HG02840 (cell line): Measurements from ENCODE around the gene CCDC167.

Experiments used
- ATAC-seq: cut with Tn5 transposase; IDR thresholded peaks from one replicate; pipeline ENCODE4 v1.9.1; 2021; ENCODE audit warnings: mild to moderate bottlenecking, moderate library complexity, moderate number of reproducible peaks; ENCODE audit not compliant: unreplicated experiment, low FRiP score

Gene CCDC167

GRCh38 chr6:37499433-37500293, at the start of gene CCDC167:
Gene CCDC167 (minus strand): TSS chr6:37499893. CDS start chr6:37499863, 30 bp downstream.
- ATAC-seq: peak; percentile 89

- no peak for ATAC-seq
These were observed 49.5 kb upstream of the CCDC167 start for GRCh38 chr6:37549154-37549553.

GRCh38 chr6:37548067-37548674, 48.5 kb upstream of the CCDC167 start:
- ATAC-seq: no peak

- ATAC-seq: no peak
These were observed 47.9 kb upstream of the CCDC167 start for GRCh38 chr6:37547564-37548061.

- ATAC-seq: no peak
These were observed 46.6 kb upstream of the CCDC167 start for GRCh38 chr6:37546141-37546871.

- ATAC-seq: no peak
These were observed 44.8 kb upstream of the CCDC167 start for GRCh38 chr6:37544530-37544929.

- no peak for ATAC-seq
These were observed 43.7 kb upstream of the CCDC167 start for GRCh38 chr6:37543361-37543760.

- ATAC-seq: no peak
These were observed 41.7 kb upstream of the CCDC167 start for GRCh38 chr6:37541346-37541745.

GRCh38 chr6:37540390-37540789, 40.7 kb upstream of the CCDC167 start:
- ATAC-seq: no peak

GRCh38 chr6:37540029-37540352, 40.3 kb upstream of the CCDC167 start:
- ATAC-seq: no peak

- no peak for ATAC-seq
These were observed 39.7 kb upstream of the CCDC167 start for GRCh38 chr6:37539171-37540028.

- no peak for ATAC-seq
These were observed 38.4 kb upstream of the CCDC167 start for GRCh38 chr6:37538107-37538506.

GRCh38 chr6:37537548-37537947, 37.9 kb upstream of the CCDC167 start:
- ATAC-seq: no peak

- no peak for ATAC-seq
These were observed 36.9 kb upstream of the CCDC167 start for GRCh38 chr6:37536491-37537190.

- no peak for ATAC-seq
These were observed 36.2 kb upstream of the CCDC167 start for GRCh38 chr6:37535759-37536490.

- no peak for ATAC-seq
These were observed 35.7 kb upstream of the CCDC167 start for GRCh38 chr6:37535428-37535758.

- no peak for ATAC-seq
These were observed 35.2 kb upstream of the CCDC167 start for GRCh38 chr6:37534893-37535292.

GRCh38 chr6:37532122-37532521, 32.4 kb upstream of the CCDC167 start:
- no peak for ATAC-seq

- ATAC-seq: no peak
These were observed 31.8 kb upstream of the CCDC167 start for GRCh38 chr6:37531437-37532036.
